Glutamatergic neuron (in vitro differentiated cells): ENCODE results near the gene NEO1. TPM values are rescaled to one million over a fixed set of nuclear protein-coding genes. Genes with fewer than 3 reads are reported as not detected.

ENCODE experiments used
- DNase-seq: peaks from one replicate; pipeline ENCODE4 v3.0.0; 2022
- H3K27ac Mint-ChIP-seq: one replicate; pipeline ENCODE4 v1.8.0; 2020; ENCODE audit warnings: mild to moderate bottlenecking, mixed read lengths, inconsistent platforms; ENCODE audit not compliant: unreplicated experiment
- H3K27me3 Mint-ChIP-seq: one replicate; pipeline ENCODE4 v1.8.0; 2020; ENCODE audit warnings: mild to moderate bottlenecking, moderate library complexity, mixed read lengths, inconsistent platforms; ENCODE audit not compliant: unreplicated experiment
- H3K36me3 Mint-ChIP-seq: one replicate; pipeline ENCODE4 v1.8.0; 2020; ENCODE audit warnings: mild to moderate bottlenecking, mixed read lengths, inconsistent platforms; ENCODE audit not compliant: unreplicated experiment
- H3K4me1 Mint-ChIP-seq: one replicate; pipeline ENCODE4 v1.8.0; 2020; ENCODE audit warnings: mild to moderate bottlenecking, low read depth, mixed read lengths, inconsistent platforms; ENCODE audit not compliant: unreplicated experiment
- H3K4me3 Mint-ChIP-seq: one replicate; pipeline ENCODE4 v1.8.0; 2020; ENCODE audit warnings: mild to moderate bottlenecking, mixed read lengths, inconsistent platforms; ENCODE audit not compliant: unreplicated experiment
- H3K9me3 Mint-ChIP-seq: one replicate; pipeline ENCODE4 v1.8.0; 2020; ENCODE audit warnings: mild to moderate bottlenecking, moderate library complexity, mixed read lengths, inconsistent platforms; ENCODE audit not compliant: unreplicated experiment
- total RNA-seq: library from RNA; stranded (reverse); fragmentation: NEBNext Ultra II Directional; extraction: Animal tissue kit (Norgen Biotek cat#: 25700); gene quantifications from one replicate; pipeline ENCODE4 v1.2.1, GENCODE V29; 2021; ENCODE audit not compliant: unreplicated experiment
- TF ChIP-seq, protein P1 (sequence below): fragments of 200-600 bp; sonication (generic); IDR thresholded peaks from one replicate; pipeline ENCODE4 v1.5.0; 2021; ENCODE audit not compliant: partially characterized antibody, unreplicated experiment

The NEO1 gene
- total RNA-seq, 1 donor from 2014 or later: 157 TPM

DNA sequence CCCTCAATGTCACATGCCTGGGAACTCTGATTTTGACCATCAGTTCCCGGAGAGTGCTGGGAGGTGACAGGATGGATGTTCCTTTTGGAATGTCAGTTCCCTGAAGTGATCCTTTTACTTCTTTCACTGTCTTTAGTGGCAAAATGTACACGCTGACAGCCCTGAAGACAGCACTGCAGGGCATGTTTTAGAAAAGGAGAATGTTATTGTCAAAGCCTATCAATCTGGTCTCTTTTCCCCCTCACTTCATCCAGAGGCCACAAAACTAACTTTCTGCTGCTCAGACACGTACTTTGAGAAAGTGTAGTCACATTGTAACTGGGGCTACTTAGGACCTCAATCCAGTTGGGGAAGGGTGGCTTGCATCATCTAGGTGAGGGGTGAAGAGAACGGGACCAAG, 14.0 kb upstream of the NEO1 start:
- H3K4me3 Mint-ChIP-seq: no peak overlapping the region
- H3K4me1 Mint-ChIP-seq: peaks cover 33% of the 10 kb centered on the region
- H3K36me3 Mint-ChIP-seq: no peaks in the 10 kb centered on the region
- H3K27ac Mint-ChIP-seq: no peak overlapping the region
- H3K27me3 Mint-ChIP-seq: no peaks in the 10 kb centered on the region
- no peaks in the 10 kb centered on the region for H3K9me3 Mint-ChIP-seq
- TF ChIP-seq, protein P1, sequence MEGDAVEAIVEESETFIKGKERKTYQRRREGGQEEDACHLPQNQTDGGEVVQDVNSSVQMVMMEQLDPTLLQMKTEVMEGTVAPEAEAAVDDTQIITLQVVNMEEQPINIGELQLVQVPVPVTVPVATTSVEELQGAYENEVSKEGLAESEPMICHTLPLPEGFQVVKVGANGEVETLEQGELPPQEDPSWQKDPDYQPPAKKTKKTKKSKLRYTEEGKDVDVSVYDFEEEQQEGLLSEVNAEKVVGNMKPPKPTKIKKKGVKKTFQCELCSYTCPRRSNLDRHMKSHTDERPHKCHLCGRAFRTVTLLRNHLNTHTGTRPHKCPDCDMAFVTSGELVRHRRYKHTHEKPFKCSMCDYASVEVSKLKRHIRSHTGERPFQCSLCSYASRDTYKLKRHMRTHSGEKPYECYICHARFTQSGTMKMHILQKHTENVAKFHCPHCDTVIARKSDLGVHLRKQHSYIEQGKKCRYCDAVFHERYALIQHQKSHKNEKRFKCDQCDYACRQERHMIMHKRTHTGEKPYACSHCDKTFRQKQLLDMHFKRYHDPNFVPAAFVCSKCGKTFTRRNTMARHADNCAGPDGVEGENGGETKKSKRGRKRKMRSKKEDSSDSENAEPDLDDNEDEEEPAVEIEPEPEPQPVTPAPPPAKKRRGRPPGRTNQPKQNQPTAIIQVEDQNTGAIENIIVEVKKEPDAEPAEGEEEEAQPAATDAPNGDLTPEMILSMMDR: no peak
- no peak for DNase-seq

DNA sequence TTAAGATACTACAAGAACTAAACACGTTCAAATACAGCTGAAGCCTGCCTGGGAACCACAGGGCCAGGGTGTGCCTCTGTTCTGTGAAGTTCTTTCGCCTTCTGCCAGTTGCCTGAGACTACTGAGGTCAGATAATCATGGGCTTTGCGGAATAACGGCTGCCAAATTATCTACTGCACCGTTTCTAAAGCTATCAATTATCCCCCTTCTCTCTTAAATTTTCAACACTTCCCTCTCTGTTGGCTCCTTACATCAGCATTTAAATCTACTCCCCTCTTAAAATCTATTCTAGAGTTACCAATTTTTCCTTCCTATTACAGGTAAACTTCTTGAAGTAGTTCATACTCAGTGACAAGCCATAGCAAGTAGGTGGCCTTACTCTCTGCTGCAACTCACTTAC, 6.2 kb upstream of the NEO1 start:
- Mint-ChIP-seq H3K36me3 (no peaks in the 10 kb centered on the region), H3K9me3 (peaks cover 2% of the 10 kb centered on the region), H3K4me3 (no peak overlapping the region), H3K27me3 (no peaks in the 10 kb centered on the region), H3K27ac (no peak overlapping the region), H3K4me1 (peaks cover 8% of the 10 kb centered on the region)
- DNase-seq: no peak
- TF ChIP-seq, protein P1: no peak

DNA sequence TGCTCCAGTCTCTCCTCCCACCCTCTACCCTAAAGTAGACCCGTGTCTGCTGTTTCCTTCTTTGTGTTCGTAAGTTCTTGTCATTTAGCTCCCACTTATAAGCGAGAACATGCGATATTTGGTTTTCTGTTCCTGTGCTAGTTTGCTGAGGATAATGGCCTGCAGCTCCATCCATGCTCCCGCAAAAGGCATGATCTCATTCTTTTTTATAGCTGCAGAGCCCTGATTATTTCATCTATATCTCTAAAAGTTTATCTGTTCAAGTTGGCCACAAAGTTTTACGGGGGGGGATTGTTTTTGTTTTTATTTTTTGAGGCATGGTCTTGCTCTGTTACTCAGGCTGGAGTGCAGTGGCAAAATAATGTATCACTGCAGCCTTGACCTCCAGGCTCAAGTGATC, 4.4 kb upstream of the NEO1 start:
- Mint-ChIP-seq H3K27ac (no peak overlapping the region), H3K4me3 (no peak overlapping the region)

DNA sequence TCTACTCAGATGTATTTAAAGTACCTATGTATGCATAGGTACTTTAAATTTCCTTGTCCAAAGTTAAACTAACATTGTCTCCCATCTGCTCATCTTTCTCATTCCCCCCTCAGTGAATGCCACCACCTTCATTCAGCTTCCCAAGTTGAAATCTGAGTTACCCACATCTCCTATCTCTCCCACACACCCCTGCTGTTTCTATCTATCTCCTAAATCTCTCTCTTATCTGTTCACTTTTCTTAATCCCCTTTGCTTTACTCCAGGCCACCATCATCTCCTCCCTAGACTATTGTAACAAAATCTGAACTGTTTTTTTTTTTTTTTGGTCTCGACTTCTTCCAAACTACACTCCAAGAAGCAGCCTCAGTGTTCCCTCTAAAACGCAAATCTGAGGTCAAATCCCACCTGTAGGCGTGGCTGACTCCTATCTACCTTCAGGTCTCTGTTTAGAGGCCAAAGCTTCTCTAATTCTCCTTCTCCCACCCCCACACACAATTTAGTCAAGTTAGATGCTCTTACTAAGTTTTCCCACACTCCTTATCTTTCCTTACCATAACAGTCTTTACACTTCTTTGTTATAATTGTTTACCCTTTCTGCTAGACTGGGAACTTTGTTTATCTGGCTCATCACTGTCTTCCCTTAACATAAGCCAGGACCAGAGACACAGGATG, 3.5 kb upstream of the NEO1 start:
- H3K27ac Mint-ChIP-seq: no peak overlapping the region
- H3K4me1 Mint-ChIP-seq: peaks cover 10% of the 10 kb centered on the region

More for the DNA sequence above, 4.4 kb upstream of the NEO1 start:
- TF ChIP-seq, protein P1: no peak
- no peak for DNase-seq
- H3K36me3 Mint-ChIP-seq: no peaks in the 10 kb centered on the region
- peaks cover 10% of the 10 kb centered on the region for H3K4me1 Mint-ChIP-seq
- H3K9me3 Mint-ChIP-seq: peaks cover 4% of the 10 kb centered on the region
- no peaks in the 10 kb centered on the region for H3K27me3 Mint-ChIP-seq

DNA sequence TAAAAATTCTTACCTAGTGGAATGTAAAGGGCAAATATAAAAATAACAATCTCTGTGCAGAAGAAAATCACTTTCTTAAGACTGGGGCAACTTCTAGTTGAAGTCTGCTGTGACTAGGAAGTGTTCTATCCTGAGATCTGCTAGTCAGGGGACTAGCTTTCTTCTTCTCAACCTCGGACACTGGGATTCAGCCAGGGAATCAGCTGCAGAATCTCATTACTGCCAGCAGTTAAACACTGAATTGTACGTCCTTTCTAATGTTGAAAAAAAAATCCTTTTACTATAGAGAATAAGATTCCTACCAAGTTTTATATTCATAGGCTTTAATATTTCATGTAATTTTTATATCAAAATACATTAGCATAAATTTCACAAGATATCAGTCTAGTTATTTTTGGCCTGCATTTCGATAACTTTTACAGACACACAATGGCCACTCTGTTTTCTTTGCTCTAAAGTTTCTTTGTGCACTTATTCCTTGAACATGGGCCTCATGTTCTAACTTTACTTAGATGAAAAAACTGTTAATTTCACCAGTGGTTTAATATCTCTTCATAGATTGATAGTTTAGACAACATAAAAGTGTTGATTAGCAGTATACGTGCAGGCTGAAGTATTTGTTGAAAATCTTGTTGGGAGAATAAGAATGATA, 2.6 kb upstream of the NEO1 start:
- peak overlapping the region; percentile 39 for H3K4me3 Mint-ChIP-seq
- no peak for DNase-seq
- peaks cover 10% of the 10 kb centered on the region for H3K4me1 Mint-ChIP-seq
- H3K27me3 Mint-ChIP-seq: peaks cover 5% of the 10 kb centered on the region
- no peak overlapping the region for H3K27ac Mint-ChIP-seq
- TF ChIP-seq, protein P1: no peak
- H3K9me3 Mint-ChIP-seq: peaks cover 7% of the 10 kb centered on the region
- no peaks in the 10 kb centered on the region for H3K36me3 Mint-ChIP-seq

More for the DNA sequence above, 3.5 kb upstream of the NEO1 start:
- H3K36me3 Mint-ChIP-seq: no peaks in the 10 kb centered on the region
- H3K9me3 Mint-ChIP-seq: peaks cover 7% of the 10 kb centered on the region
- TF ChIP-seq, protein P1: no peak
- DNase-seq: no peak
- H3K27me3 Mint-ChIP-seq: peaks cover 5% of the 10 kb centered on the region
- H3K4me3 Mint-ChIP-seq: no peak overlapping the region
